Peyer's patch (tissue), 4 donors: ENCODE measurements around the gene COX6B2.

ENCODE experiments used
- CTCF ChIP-seq, 6 experiments: fragments of 450-650 bp in 4 of 6; fragments of 200-600 bp in 2 of 6; sonication (generic) in 1 of 6; IDR thresholded peaks; one replicate each; pipeline ENCODE4 v1.5.1; 2017 to 2019; ENCODE audit warnings: antibody characterized with exemption in 6 of 6, mild to moderate bottlenecking in 3 of 6, moderate library complexity in 1 of 6
- POLR2A ChIP-seq, 2 donors: fragments of 450-650 bp; IDR thresholded peaks; one replicate each; pipeline ENCODE4 v1.5.1; 2017; ENCODE audit warnings: antibody characterized with exemption in 2 of 2, mild to moderate bottlenecking in 2 of 2, moderate library complexity in 2 of 2

- TF ChIP-seq CTCF (IDR thresholded peaks at IDR 0.05) = no peak
- no peak for TF ChIP-seq POLR2A (IDR thresholded peaks at IDR 0.05)
Measured at GRCh38 chr19:55390461-55390880, 36.0 kb upstream of the COX6B2 start.
